Naive thymus-derived CD4-positive, alpha-beta T cell (primary cell): ENCODE measurements around the gene COL1A2. TPM values are rescaled to one million over a fixed set of nuclear protein-coding genes. Genes with fewer than 3 reads are reported as not detected.

ENCODE experiments used
- ATAC-seq: fragments of 150-1000 bp; cut with Tn5 transposase; 2 replicates; pipeline ENCODE4 v1.10.0; 2021; ENCODE audit warnings: mild to moderate bottlenecking, moderate library complexity
- CTCF ChIA-PET: fragments of 350-600 bp; sonication (Branson Sonifier 250); formaldehyde crosslinking; loops from one replicate; lab custom pipeline; 2021; ENCODE audit warnings: antibody characterized with exemption; lab: Charles Lee
- POLR2A ChIA-PET: fragments of 350-600 bp; sonication (Branson Sonifier 250); formaldehyde crosslinking; loops from one replicate; lab custom pipeline; 2021; ENCODE audit warnings: antibody characterized with exemption, inconsistent platforms; lab: Charles Lee
- DNase-seq, 9 donors: peaks; one replicate each; pipeline versions ENCODE4 v3.0.0 to v3.0.0-alpha.2; 2020 to 2022; ENCODE audit warnings: mixed read lengths in 1 of 9
- H3K27ac ChIP-seq: one replicate; pipeline ENCODE4 v1.7.0; 2013; ENCODE audit warnings: mild to moderate bottlenecking, low read depth, low read length, moderate library complexity
- H3K27me3 ChIP-seq, 2 donors: one replicate each; pipeline ENCODE4 v1.7.0; 2013; ENCODE audit warnings: low read length in 2 of 2, mild to moderate bottlenecking in 2 of 2, moderate library complexity in 2 of 2; ENCODE audit not compliant: control insufficient read depth in 2 of 2, insufficient read depth in 2 of 2
- H3K36me3 ChIP-seq, 3 experiments: 1 replicate in 2 of 3; 2 replicates in 1 of 3; pipeline ENCODE4 v1.7.0; 2013; ENCODE audit warnings: low read length in 3 of 3, mild to moderate bottlenecking in 3 of 3, moderate library complexity in 1 of 3; ENCODE audit not compliant: insufficient read depth in 3 of 3, control insufficient read depth in 2 of 3
- H3K4me1 ChIP-seq, 2 donors: one replicate each; pipeline ENCODE4 v1.7.0; 2013; ENCODE audit warnings: low read length in 2 of 2, mild to moderate bottlenecking in 2 of 2, moderate library complexity in 1 of 2; ENCODE audit not compliant: control insufficient read depth in 2 of 2, insufficient read depth in 2 of 2
- H3K4me3 ChIP-seq: 2 replicates; pipeline ENCODE4 v1.7.0; 2013; ENCODE audit warnings: mild to moderate bottlenecking, low read length
- H3K9me3 ChIP-seq, 3 experiments: 1 replicate in 2 of 3; 2 replicates in 1 of 3; pipeline ENCODE4 v1.7.0; 2013; ENCODE audit warnings: low read length in 3 of 3; ENCODE audit not compliant: control insufficient read depth in 2 of 3
- H3K27ac Mint-ChIP-seq, 9 donors: one replicate each; pipeline ENCODE4 v1.8.0; 2020 to 2022; ENCODE audit warnings: mixed read lengths in 9 of 9, mild to moderate bottlenecking in 8 of 9, moderate library complexity in 5 of 9, inconsistent platforms in 2 of 9
- H3K27me3 Mint-ChIP-seq, 5 donors: one replicate each; pipeline ENCODE4 v1.8.0; 2021 to 2022; ENCODE audit warnings: mixed read lengths in 5 of 5, mild to moderate bottlenecking in 1 of 5
- H3K36me3 Mint-ChIP-seq, 5 donors: one replicate each; pipeline ENCODE4 v1.8.0; 2020 to 2022; ENCODE audit warnings: mixed read lengths in 5 of 5, mild to moderate bottlenecking in 3 of 5, inconsistent platforms in 1 of 5
- H3K4me1 Mint-ChIP-seq, 7 donors: one replicate each; pipeline ENCODE4 v1.8.0; 2020 to 2022; ENCODE audit warnings: mixed read lengths in 7 of 7, mild to moderate bottlenecking in 3 of 7, inconsistent platforms in 1 of 7
- H3K4me3 Mint-ChIP-seq, 10 donors: one replicate each; pipeline ENCODE4 v1.8.0; 2020 to 2022; ENCODE audit warnings: mild to moderate bottlenecking in 10 of 10, mixed read lengths in 10 of 10, moderate library complexity in 6 of 10, inconsistent platforms in 2 of 10
- H3K9me3 Mint-ChIP-seq, 11 donors: one replicate each; pipeline ENCODE4 v1.8.0; 2020 to 2022; ENCODE audit warnings: mixed read lengths in 11 of 11, mild to moderate bottlenecking in 4 of 11, inconsistent platforms in 1 of 11, moderate library complexity in 1 of 11
- intact Hi-C, 2 donors: fragments of 100-400 bp; cut with micrococcal nuclease; formaldehyde crosslinking; loops; one replicate each; pipeline ENCODE4 v1.15.1; 2023
- polyA plus RNA-seq, 2 donors: library from polyadenylated mRNA; unstranded; fragments of 300-500 nt; fragmentation: Illumina TruSeq; gene quantifications; one replicate each; pipeline ENCODE4 v1.2.3, GENCODE V29; 2021
- total RNA-seq, 6 experiments: library from RNA in 5 of 6; stranded (reverse) in 5 of 6; gene quantifications; 1 replicate in 5 of 6; 2 replicates in 1 of 6; pipeline ENCODE4 v1.2.3 and lab custom pipeline; 2021 to 2026

Gene COL1A2
- total and polyA plus RNA-seq, 7 experiments from 2014 or later, result 0.32 to 5.7 (median 0.41) TPM; not detected in 4

GRCh38 chr7:94388540-94388939 is 6.2 kb upstream of the COL1A2 start:
- H3K27me3 Mint-ChIP-seq, result peaks cover 0 to 34% (median 25%) of the 10 kb centered on the region in 5 donors
- ChIA-PET CTCF (no interaction called here), POLR2A (no interaction called here)

GRCh38 chr7:94389381-94389780 is 5.3 kb upstream of the COL1A2 start:
- no peak for ATAC-seq
- intact Hi-C loops, result no loop called here
- Histone ChIP-seq H3K4me1 (no peaks in the 10 kb centered on the region), H3K4me3 (no peak overlapping the region), H3K36me3 (no peaks in the 10 kb centered on the region), H3K27me3 (no peaks in the 10 kb centered on the region), H3K9me3 (no peaks in the 10 kb centered on the region), H3K27ac (no peak overlapping the region)
- DNase-seq, result no peak
- H3K27ac Mint-ChIP-seq, result no peak overlapping the region
- H3K4me1 Mint-ChIP-seq, result peaks cover 0 to 34% (median 3%) of the 10 kb centered on the region in 7 donors
- H3K9me3 Mint-ChIP-seq, result peaks cover 0 to 5% (median 0%) of the 10 kb centered on the region in 11 donors
- no peak overlapping the region for H3K4me3 Mint-ChIP-seq
- H3K27me3 Mint-ChIP-seq, result peaks cover 0 to 37% (median 30%) of the 10 kb centered on the region in 5 donors
- peaks cover 0 to 5% (median 0%) of the 10 kb centered on the region in 5 donors for H3K36me3 Mint-ChIP-seq
- POLR2A ChIA-PET, result no interaction called here
- CTCF ChIA-PET, result no interaction called here

More at GRCh38 chr7:94388540-94388939, 6.2 kb upstream of the COL1A2 start:
- no peaks in the 10 kb centered on the region for H3K27me3 ChIP-seq
- H3K4me3 ChIP-seq, result no peak overlapping the region
- H3K36me3 Mint-ChIP-seq, result peaks cover 0 to 5% (median 0%) of the 10 kb centered on the region in 5 donors
- peaks cover 0 to 29% (median 2%) of the 10 kb centered on the region in 7 donors for H3K4me1 Mint-ChIP-seq
- H3K9me3 ChIP-seq, result no peaks in the 10 kb centered on the region
- no peak for ATAC-seq
- no peak overlapping the region for H3K4me3 Mint-ChIP-seq
- no peaks in the 10 kb centered on the region for H3K36me3 ChIP-seq
- H3K4me1 ChIP-seq, result no peaks in the 10 kb centered on the region
- H3K27ac ChIP-seq, result no peak overlapping the region
- H3K9me3 Mint-ChIP-seq, result peaks cover 0 to 5% (median 0%) of the 10 kb centered on the region in 11 donors
- no peak overlapping the region for H3K27ac Mint-ChIP-seq
- intact Hi-C loops, result no loop called here
- DNase-seq, result no peak

DNA sequence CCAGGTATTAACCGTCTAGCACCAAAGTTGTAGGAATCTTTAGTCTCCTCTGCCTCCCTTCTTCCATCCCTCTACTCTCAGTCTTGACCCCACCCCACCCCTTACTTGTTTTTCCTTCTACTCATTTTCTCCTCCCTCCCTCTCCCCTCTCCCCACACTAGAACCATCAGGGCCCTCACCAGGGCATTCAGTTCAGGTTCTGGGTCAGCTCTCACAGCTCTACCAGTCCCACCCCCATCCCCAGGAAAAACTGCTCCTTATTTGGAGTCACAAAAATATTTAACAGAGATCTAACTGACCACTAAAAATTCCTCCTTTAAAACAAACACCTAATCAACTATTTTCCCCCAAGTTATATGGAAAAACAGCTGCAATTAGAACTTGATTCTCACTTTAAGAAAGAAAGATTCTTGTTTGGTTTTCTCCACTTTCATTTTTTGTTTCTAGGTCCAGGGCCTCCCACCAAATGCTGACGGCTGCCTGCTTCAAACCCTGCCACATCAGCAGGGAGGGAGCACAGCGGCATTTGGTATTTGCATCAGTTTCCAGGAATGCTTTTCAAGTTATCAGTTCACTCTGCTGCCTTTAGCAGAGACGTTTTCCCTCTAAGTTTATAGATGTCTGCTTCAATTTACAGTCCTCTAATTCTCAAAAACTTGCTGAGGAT is 2.8 kb upstream of the COL1A2 start:
- peaks cover 0 to 5% (median 0%) of the 10 kb centered on the region in 5 donors for H3K36me3 Mint-ChIP-seq
- peak in 2 of 9 donors; percentile 14 to 24 for DNase-seq
- peaks cover 0 to 5% (median 0%) of the 10 kb centered on the region in 11 donors for H3K9me3 Mint-ChIP-seq
- POLR2A ChIA-PET, result interaction anchor here (0.7 kb wide), 1 partner anchor 24 kb away, joined by 5 read pairs; no protein-coding TSS in a partner anchor
- no peaks in the 10 kb centered on the region for H3K9me3 ChIP-seq
- H3K4me3 ChIP-seq, result no peak overlapping the region
- H3K4me1 Mint-ChIP-seq, result peaks cover 6 to 44% (median 13%) of the 10 kb centered on the region in 7 donors
- CTCF ChIA-PET, result no interaction called here
- no peak for ATAC-seq
- no peak overlapping the region for H3K27ac ChIP-seq
- H3K27me3 Mint-ChIP-seq, result peaks cover 0 to 53% (median 45%) of the 10 kb centered on the region in 5 donors
- no peaks in the 10 kb centered on the region for H3K4me1 ChIP-seq
- peak overlapping the region in 3 of 10 donors; percentile 69 to 84 (median 70) for H3K4me3 Mint-ChIP-seq
- no peaks in the 10 kb centered on the region for H3K36me3 ChIP-seq
- intact Hi-C loops, result loop anchor here in 1 of 2 donors (5.0 kb wide), 2 partner anchors 220 to 1160 kb away; partner anchors contain the start of gene VPS50
- peaks cover 0 to 9% of the 10 kb centered on the region in 2 donors for H3K27me3 ChIP-seq
- peak overlapping the region in 3 of 9 donors; percentile 85 to 98 (median 90) for H3K27ac Mint-ChIP-seq

- H3K36me3 ChIP-seq, result no peaks in the 10 kb centered on the region
- no peaks in the 10 kb centered on the region for H3K9me3 ChIP-seq
- Mint-ChIP-seq H3K36me3 (peaks cover 0 to 5% (median 0%) of the 10 kb centered on the region in 5 donors), H3K27ac (peak overlapping the region in 3 of 9 donors; percentile 85 to 98 (median 90)), H3K4me3 (peak overlapping the region in 2 of 10 donors; percentile 69 to 84), H3K27me3 (peaks cover 0 to 57% (median 47%) of the 10 kb centered on the region in 5 donors), H3K4me1 (peaks cover 6 to 44% (median 13%) of the 10 kb centered on the region in 7 donors), H3K9me3 (peaks cover 0 to 5% (median 0%) of the 10 kb centered on the region in 11 donors)
- POLR2A ChIA-PET, result no interaction called here
- intact Hi-C loops, result loop anchor here in 1 of 2 donors (5.0 kb wide), 2 partner anchors 220 to 1160 kb away; partner anchors contain the start of gene VPS50
- CTCF ChIA-PET, result no interaction called here
- peaks cover 0 to 9% of the 10 kb centered on the region in 2 donors for H3K27me3 ChIP-seq
- no peaks in the 10 kb centered on the region for H3K4me1 ChIP-seq
- H3K4me3 ChIP-seq, result no peak overlapping the region
- no peak for ATAC-seq
- DNase-seq, result no peak
- no peak overlapping the region for H3K27ac ChIP-seq
Observed at GRCh38 chr7:94392393-94392786, 2.3 kb upstream of the COL1A2 start.

- Histone ChIP-seq H3K36me3 (no peaks in the 10 kb centered on the region), H3K9me3 (no peaks in the 10 kb centered on the region), H3K4me1 (no peaks in the 10 kb centered on the region), H3K27me3 (peaks cover 0 to 9% of the 10 kb centered on the region in 2 donors), H3K27ac (no peak overlapping the region), H3K4me3 (no peak overlapping the region)
- Mint-ChIP-seq H3K9me3 (peaks cover 0 to 5% (median 0%) of the 10 kb centered on the region in 11 donors), H3K4me3 (peak overlapping the region in 9 of 10 donors; percentile 16 to 95 (median 58)), H3K36me3 (peaks cover 0 to 5% (median 0%) of the 10 kb centered on the region in 5 donors), H3K27me3 (peaks cover 0 to 66% (median 51%) of the 10 kb centered on the region in 5 donors), H3K27ac (peak overlapping the region in 4 of 9 donors; percentile 14 to 67 (median 47)), H3K4me1 (peaks cover 6 to 44% (median 13%) of the 10 kb centered on the region in 7 donors)
- DNase-seq (no peak), ATAC-seq (no peak)
- CTCF ChIA-PET, result no interaction called here
- POLR2A ChIA-PET, result no interaction called here
- intact Hi-C loops, result loop anchor here in 1 of 2 donors (2.0 to 5.0 kb wide), 4 partner anchors 117 to 1161 kb away; partner anchors contain the start of genes SGCE and VPS50
Observed at GRCh38 chr7:94393246-94394108, 1.2 kb upstream of the COL1A2 start.

DNA sequence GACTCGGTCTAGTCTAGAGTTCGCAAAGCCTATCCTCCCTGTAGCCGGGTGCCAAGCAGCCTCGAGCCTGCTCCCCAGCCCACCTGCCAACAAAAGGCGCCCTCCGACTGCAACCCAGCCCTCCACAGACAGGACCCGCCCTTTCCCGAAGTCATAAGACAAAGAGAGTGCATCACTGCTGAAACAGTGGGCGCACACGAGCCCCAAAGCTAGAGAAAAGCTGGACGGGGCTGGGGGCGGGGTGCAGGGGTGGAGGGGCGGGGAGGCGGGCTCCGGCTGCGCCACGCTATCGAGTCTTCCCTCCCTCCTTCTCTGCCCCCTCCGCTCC is 622 bp upstream of the COL1A2 start:
- Mint-ChIP-seq H3K36me3 (peaks cover 0 to 5% (median 0%) of the 10 kb centered on the region in 5 donors), H3K27ac (peak overlapping the region in 1 of 9 donors; percentile 33), H3K4me3 (peak overlapping the region in 3 of 10 donors; percentile 66 to 95 (median 90)), H3K4me1 (peaks cover 6 to 42% (median 13%) of the 10 kb centered on the region in 7 donors), H3K9me3 (peaks cover 0 to 5% (median 0%) of the 10 kb centered on the region in 11 donors), H3K27me3 (peaks cover 0 to 71% (median 55%) of the 10 kb centered on the region in 5 donors)
- DNase-seq (peak in 1 of 9 donors; percentile 8), ATAC-seq (no peak)
- intact Hi-C loops, result loop anchor here in 1 of 2 donors (2.0 to 5.0 kb wide), 4 partner anchors 117 to 1162 kb away; partner anchors contain the start of genes SGCE and VPS50
- no peak overlapping the region for H3K27ac ChIP-seq
- POLR2A ChIA-PET, result no interaction called here
- H3K27me3 ChIP-seq, result peaks cover 0 to 9% of the 10 kb centered on the region in 2 donors
- H3K36me3 ChIP-seq, result no peaks in the 10 kb centered on the region
- H3K9me3 ChIP-seq, result no peaks in the 10 kb centered on the region
- CTCF ChIA-PET, result no interaction called here
- H3K4me3 ChIP-seq, result no peak overlapping the region
- H3K4me1 ChIP-seq, result no peaks in the 10 kb centered on the region
